Astrocyte of the spinal cord (primary cell): Measurements from ENCODE around the gene F10.
A peak's percentile ranks its signal among the peaks of the same experiment; 100 is the strongest.

Source experiments
- DNase-seq: peaks from one replicate; pipeline ENCODE4 v3.0.0; 2011; ENCODE audit warnings: low read depth, low spot score
- H3K4me3 ChIP-seq: 2 replicates; pipeline ENCODE4 v1.5.1; 2011; ENCODE audit warnings: low read depth, mild to moderate bottlenecking, low read length, moderate library complexity
- in situ Hi-C: cut with HindIII; loops from 2 replicates; pipeline ENCODE4 v1.10.0; 2017; ENCODE audit warnings: low sequenced_read_pairs
- TF ChIP-seq, protein P1 (sequence below): IDR thresholded peaks from 2 replicates; pipeline ENCODE4 v1.5.1; 2012; ENCODE audit warnings: low read depth, mild to moderate bottlenecking, low read length, inconsistent platforms

The F10 gene

GRCh38 chr13:113151745-113152690 lies 29.4 kb downstream of the F10 start:
- in situ Hi-C loops: no loop called here
- peak; percentile 68 for DNase-seq
- TF ChIP-seq, protein P1, sequence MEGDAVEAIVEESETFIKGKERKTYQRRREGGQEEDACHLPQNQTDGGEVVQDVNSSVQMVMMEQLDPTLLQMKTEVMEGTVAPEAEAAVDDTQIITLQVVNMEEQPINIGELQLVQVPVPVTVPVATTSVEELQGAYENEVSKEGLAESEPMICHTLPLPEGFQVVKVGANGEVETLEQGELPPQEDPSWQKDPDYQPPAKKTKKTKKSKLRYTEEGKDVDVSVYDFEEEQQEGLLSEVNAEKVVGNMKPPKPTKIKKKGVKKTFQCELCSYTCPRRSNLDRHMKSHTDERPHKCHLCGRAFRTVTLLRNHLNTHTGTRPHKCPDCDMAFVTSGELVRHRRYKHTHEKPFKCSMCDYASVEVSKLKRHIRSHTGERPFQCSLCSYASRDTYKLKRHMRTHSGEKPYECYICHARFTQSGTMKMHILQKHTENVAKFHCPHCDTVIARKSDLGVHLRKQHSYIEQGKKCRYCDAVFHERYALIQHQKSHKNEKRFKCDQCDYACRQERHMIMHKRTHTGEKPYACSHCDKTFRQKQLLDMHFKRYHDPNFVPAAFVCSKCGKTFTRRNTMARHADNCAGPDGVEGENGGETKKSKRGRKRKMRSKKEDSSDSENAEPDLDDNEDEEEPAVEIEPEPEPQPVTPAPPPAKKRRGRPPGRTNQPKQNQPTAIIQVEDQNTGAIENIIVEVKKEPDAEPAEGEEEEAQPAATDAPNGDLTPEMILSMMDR: no peak
- no peak overlapping the region for H3K4me3 ChIP-seq

DNA sequence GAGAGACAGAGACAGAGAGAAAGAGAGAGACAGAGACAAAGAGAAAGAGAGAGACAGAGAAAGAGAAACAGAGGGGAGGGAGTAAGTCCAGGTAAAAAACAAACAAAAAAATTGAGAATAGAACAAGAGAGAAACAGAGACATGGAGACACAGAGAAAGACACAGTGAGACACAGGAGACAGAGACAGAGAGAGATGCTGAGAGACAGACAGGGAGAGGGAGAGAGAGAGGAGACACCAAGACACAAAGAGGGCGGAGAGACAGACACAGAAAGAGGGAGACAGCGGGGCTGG lies 30.0 kb downstream of the F10 start:
- no peak for DNase-seq
- no peak overlapping the region for H3K4me3 ChIP-seq
- TF ChIP-seq, protein P1: no peak

GRCh38 chr13:113152984-113153809 lies 30.6 kb downstream of the F10 start:
- TF ChIP-seq, protein P1: no peak
- peak; percentile 2 for DNase-seq
- H3K4me3 ChIP-seq: peak overlapping the region; percentile 21
- in situ Hi-C loops: no loop called here

More for the DNA sequence above, 30.0 kb downstream of the F10 start:
- in situ Hi-C loops: no loop called here

DNA sequence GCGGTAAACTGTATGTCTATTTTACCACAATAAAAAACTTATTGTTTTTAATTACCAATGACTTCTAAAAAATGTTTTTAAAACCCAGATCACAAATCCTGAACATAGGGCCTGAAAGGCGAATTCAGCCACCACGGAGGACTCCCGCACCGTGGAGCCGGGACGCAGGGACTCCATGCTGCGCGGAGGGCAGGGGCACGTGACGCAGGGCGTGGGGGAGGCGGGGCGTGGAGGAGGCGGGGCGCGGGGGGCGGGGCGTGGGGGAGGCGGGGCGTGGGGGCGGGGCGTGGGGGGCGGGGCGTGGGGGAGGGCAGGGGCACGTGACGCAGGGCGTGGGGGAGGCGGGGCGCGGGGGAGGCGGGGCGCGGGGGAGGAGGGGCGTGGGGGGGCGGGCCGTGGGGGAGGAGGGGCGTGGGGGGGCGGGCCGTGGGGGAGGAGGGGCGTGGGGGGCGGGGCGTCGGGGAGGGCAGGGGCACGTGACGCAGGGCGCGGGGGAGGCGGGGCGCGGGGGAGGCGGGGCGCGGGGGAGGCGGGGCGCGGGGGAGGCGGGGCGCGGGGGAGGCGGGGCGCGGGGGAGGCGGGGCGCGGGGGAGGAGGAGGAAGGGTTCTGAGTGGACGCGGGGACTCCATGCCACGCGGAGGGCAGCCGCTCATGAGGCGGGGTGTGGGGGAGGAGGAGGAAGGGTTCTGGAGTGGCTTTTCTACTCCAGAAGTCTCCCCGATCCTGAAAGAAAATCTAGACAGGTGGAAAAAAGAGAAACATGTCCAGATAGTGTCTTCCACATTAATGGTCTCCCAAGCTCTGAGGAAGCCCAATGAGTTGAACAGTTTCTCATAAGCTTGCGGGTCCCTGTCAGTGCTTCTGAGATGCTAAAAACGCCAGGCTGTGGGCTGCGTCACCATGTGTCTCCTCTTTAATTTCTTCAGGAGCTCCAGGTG lies 31.5 kb downstream of the F10 start:
- DNase-seq: peak; percentile 64
- TF ChIP-seq, protein P1: no peak
- in situ Hi-C loops: no loop called here
- peak overlapping the region; percentile 25 for H3K4me3 ChIP-seq

DNA sequence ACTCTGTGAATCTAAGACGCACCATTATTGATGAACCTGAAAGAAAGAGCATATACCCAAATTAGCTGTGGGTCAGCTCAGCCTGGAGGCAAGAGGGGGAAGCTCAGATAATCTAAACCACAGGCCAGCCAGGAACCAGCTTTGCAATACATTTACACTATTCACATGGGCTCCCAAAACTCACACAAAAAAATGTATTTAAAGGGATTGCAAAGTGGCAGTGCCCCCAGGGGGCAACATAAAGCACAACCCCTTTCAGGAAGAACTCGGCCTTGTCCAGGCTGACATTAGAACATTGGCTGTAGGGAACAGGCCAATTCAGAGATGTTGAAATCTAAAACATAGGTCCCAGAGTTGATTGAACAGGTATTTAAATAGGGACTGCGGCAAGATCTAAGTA lies 32.6 kb downstream of the F10 start:
- in situ Hi-C loops: no loop called here
- TF ChIP-seq, protein P1: no peak
- H3K4me3 ChIP-seq: no peak overlapping the region
- DNase-seq: no peak
